ENCODE data around the gene TRMT10C. TPM values are rescaled to one million over a fixed set of nuclear protein-coding genes. Genes with fewer than 3 reads are reported as not detected.
A peak's percentile ranks its signal among the peaks of the same experiment; 100 is the strongest.

TRMT10C gene
- total and polyA plus RNA-seq, 9 of the 15 experiments (the other 6 are each of a cell fraction or from before 2014, with no cell fraction given), result 48.6 to 106 (median 63.9) TPM

DNA sequence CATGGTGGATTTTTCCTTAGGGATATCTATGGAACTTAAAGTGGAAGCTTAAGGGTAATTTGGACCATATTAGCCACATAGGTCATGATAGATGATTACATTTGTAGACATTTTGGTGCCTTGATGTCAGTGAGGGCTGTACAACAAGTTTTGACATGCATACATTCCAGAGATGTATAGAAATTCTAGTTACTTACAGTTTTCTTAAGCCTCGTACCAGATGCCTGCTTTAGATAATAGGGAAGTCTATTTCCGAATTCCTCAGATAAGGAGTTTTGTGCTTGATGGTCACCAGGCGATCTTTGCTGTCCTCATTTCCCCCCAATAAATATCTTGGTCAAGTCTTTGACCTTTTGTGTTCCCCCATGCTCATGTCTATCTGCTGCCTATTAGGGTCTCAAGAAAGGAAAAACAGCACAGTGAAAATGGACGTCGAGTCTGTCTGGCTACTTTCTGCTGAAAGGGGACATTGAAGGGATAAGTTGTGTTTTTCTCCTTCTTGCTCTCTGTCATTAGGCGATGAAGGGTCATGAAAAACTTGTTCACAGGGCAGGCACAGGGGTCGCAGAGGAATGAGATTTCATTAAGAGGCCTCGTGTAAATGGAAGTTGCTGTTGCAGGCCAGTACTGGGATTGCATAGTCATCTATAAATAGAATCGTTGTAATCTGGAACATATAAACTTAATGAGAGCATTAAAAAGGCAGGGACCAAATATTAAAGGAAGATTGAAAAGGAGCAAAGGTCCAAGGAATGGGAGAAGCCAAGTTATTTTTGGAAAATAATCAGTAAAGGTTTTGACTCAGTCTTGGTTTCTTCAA lies 28.7 kb upstream of the TRMT10C start (continued):
- TF ChIP-seq, protein P1, sequence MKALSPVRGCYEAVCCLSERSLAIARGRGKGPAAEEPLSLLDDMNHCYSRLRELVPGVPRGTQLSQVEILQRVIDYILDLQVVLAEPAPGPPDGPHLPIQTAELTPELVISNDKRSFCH (CRISPR knock-in tag; IDR thresholded peaks at IDR 0.05), result no peak
- TF ChIP-seq, protein P1 (tag; IDR thresholded peaks at IDR 0.05), result peak; percentile 52; the same call in 1 of the 2 replicates
- no peak for TF ChIP-seq ATF7 (IDR thresholded peaks at IDR 0.05)
- TF ChIP-seq, protein P2, sequence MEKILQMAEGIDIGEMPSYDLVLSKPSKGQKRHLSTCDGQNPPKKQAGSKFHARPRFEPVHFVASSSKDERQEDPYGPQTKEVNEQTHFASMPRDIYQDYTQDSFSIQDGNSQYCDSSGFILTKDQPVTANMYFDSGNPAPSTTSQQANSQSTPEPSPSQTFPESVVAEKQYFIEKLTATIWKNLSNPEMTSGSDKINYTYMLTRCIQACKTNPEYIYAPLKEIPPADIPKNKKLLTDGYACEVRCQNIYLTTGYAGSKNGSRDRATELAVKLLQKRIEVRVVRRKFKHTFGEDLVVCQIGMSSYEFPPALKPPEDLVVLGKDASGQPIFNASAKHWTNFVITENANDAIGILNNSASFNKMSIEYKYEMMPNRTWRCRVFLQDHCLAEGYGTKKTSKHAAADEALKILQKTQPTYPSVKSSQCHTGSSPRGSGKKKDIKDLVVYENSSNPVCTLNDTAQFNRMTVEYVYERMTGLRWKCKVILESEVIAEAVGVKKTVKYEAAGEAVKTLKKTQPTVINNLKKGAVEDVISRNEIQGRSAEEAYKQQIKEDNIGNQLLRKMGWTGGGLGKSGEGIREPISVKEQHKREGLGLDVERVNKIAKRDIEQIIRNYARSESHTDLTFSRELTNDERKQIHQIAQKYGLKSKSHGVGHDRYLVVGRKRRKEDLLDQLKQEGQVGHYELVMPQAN (IDR thresholded peaks at IDR 0.05; ENCODE audit: borderline replicate concordance), result no peak
- TF ChIP-seq SAFB (IDR thresholded peaks at IDR 0.05; ENCODE audit: borderline replicate concordance, low read depth, low read length), result no peak
- TF ChIP-seq, protein P3, sequence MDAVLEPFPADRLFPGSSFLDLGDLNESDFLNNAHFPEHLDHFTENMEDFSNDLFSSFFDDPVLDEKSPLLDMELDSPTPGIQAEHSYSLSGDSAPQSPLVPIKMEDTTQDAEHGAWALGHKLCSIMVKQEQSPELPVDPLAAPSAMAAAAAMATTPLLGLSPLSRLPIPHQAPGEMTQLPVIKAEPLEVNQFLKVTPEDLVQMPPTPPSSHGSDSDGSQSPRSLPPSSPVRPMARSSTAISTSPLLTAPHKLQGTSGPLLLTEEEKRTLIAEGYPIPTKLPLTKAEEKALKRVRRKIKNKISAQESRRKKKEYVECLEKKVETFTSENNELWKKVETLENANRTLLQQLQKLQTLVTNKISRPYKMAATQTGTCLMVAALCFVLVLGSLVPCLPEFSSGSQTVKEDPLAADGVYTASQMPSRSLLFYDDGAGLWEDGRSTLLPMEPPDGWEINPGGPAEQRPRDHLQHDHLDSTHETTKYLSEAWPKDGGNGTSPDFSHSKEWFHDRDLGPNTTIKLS (IDR thresholded peaks at IDR 0.05; ENCODE audit: borderline replicate concordance, low read depth), result no peak
- no peak for TF ChIP-seq ZFP30 (CRISPR knock-in tag; IDR thresholded peaks at IDR 0.05; ENCODE audit: borderline replicate concordance)
- no peak for TF ChIP-seq KDM2B (CRISPR knock-in tag; IDR thresholded peaks at IDR 0.05)
- TF ChIP-seq SMARCC2 (IDR thresholded peaks at IDR 0.05; ENCODE audit: low read depth), result no peak; the same call in 1 of the 2 replicates
- TF ChIP-seq, protein P4, sequence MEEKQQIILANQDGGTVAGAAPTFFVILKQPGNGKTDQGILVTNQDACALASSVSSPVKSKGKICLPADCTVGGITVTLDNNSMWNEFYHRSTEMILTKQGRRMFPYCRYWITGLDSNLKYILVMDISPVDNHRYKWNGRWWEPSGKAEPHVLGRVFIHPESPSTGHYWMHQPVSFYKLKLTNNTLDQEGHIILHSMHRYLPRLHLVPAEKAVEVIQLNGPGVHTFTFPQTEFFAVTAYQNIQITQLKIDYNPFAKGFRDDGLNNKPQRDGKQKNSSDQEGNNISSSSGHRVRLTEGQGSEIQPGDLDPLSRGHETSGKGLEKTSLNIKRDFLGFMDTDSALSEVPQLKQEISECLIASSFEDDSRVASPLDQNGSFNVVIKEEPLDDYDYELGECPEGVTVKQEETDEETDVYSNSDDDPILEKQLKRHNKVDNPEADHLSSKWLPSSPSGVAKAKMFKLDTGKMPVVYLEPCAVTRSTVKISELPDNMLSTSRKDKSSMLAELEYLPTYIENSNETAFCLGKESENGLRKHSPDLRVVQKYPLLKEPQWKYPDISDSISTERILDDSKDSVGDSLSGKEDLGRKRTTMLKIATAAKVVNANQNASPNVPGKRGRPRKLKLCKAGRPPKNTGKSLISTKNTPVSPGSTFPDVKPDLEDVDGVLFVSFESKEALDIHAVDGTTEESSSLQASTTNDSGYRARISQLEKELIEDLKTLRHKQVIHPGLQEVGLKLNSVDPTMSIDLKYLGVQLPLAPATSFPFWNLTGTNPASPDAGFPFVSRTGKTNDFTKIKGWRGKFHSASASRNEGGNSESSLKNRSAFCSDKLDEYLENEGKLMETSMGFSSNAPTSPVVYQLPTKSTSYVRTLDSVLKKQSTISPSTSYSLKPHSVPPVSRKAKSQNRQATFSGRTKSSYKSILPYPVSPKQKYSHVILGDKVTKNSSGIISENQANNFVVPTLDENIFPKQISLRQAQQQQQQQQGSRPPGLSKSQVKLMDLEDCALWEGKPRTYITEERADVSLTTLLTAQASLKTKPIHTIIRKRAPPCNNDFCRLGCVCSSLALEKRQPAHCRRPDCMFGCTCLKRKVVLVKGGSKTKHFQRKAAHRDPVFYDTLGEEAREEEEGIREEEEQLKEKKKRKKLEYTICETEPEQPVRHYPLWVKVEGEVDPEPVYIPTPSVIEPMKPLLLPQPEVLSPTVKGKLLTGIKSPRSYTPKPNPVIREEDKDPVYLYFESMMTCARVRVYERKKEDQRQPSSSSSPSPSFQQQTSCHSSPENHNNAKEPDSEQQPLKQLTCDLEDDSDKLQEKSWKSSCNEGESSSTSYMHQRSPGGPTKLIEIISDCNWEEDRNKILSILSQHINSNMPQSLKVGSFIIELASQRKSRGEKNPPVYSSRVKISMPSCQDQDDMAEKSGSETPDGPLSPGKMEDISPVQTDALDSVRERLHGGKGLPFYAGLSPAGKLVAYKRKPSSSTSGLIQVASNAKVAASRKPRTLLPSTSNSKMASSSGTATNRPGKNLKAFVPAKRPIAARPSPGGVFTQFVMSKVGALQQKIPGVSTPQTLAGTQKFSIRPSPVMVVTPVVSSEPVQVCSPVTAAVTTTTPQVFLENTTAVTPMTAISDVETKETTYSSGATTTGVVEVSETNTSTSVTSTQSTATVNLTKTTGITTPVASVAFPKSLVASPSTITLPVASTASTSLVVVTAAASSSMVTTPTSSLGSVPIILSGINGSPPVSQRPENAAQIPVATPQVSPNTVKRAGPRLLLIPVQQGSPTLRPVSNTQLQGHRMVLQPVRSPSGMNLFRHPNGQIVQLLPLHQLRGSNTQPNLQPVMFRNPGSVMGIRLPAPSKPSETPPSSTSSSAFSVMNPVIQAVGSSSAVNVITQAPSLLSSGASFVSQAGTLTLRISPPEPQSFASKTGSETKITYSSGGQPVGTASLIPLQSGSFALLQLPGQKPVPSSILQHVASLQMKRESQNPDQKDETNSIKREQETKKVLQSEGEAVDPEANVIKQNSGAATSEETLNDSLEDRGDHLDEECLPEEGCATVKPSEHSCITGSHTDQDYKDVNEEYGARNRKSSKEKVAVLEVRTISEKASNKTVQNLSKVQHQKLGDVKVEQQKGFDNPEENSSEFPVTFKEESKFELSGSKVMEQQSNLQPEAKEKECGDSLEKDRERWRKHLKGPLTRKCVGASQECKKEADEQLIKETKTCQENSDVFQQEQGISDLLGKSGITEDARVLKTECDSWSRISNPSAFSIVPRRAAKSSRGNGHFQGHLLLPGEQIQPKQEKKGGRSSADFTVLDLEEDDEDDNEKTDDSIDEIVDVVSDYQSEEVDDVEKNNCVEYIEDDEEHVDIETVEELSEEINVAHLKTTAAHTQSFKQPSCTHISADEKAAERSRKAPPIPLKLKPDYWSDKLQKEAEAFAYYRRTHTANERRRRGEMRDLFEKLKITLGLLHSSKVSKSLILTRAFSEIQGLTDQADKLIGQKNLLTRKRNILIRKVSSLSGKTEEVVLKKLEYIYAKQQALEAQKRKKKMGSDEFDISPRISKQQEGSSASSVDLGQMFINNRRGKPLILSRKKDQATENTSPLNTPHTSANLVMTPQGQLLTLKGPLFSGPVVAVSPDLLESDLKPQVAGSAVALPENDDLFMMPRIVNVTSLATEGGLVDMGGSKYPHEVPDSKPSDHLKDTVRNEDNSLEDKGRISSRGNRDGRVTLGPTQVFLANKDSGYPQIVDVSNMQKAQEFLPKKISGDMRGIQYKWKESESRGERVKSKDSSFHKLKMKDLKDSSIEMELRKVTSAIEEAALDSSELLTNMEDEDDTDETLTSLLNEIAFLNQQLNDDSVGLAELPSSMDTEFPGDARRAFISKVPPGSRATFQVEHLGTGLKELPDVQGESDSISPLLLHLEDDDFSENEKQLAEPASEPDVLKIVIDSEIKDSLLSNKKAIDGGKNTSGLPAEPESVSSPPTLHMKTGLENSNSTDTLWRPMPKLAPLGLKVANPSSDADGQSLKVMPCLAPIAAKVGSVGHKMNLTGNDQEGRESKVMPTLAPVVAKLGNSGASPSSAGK (IDR thresholded peaks at IDR 0.05), result no peak; the same call in 1 of the 2 replicates
- TF ChIP-seq PHB (CRISPR knock-in tag; IDR thresholded peaks at IDR 0.05), result no peak
